GM10266 (cell line): ENCODE measurements around the gene POLR2J3.
"Not testable (repeated sequence)": the region's sequence is repeated elsewhere in the genome, so short reads cannot be mapped to it uniquely, and the experiment has no call there.

Source experiments
- DNase-seq: peaks from one replicate; pipeline ENCODE4 v3.0.0; 2012; ENCODE audit errors: extremely low spot score
- CTCF ChIP-seq: IDR thresholded peaks from 2 replicates; pipeline ENCODE4 v1.5.1; 2012; ENCODE audit warnings: mild to moderate bottlenecking, low read depth; ENCODE audit not compliant: control insufficient read depth, insufficient read depth; ENCODE audit errors: missing control alignments

Gene POLR2J3

GRCh38 chr7:102572261-102573239 lies at the start of gene POLR2J3:
Gene POLR2J3 (minus strand): TSS chr7:102572583. CDS start chr7:102572521, 62 bp downstream.
- not testable (repeated sequence) for DNase-seq
- peak; percentile 68 for TF ChIP-seq CTCF

GRCh38 chr7:102618122-102618521 lies 45.7 kb upstream of the POLR2J3 start:
- not testable (repeated sequence) for DNase-seq

GRCh38 chr7:102616507-102617125 lies 44.2 kb upstream of the POLR2J3 start, which contains the start of gene RASA4:
Gene RASA4 (minus strand): TSS chr7:102616756. CDS start chr7:102616689, 67 bp downstream.
- DNase-seq = not testable (repeated sequence)

- not testable (repeated sequence) for DNase-seq
Observed at GRCh38 chr7:102615930-102616329, 43.5 kb upstream of the POLR2J3 start.

GRCh38 chr7:102614873-102615272 lies 42.5 kb upstream of the POLR2J3 start:
- DNase-seq = not testable (repeated sequence)

GRCh38 chr7:102614346-102614697 lies 41.9 kb upstream of the POLR2J3 start:
- not testable (repeated sequence) for DNase-seq

GRCh38 chr7:102613575-102614345 lies 41.4 kb upstream of the POLR2J3 start:
- DNase-seq = not testable (repeated sequence)

- not testable (repeated sequence) for DNase-seq
Observed at GRCh38 chr7:102611675-102612325, 39.4 kb upstream of the POLR2J3 start.

- not testable (repeated sequence) for DNase-seq
Observed at GRCh38 chr7:102611013-102611674, 38.8 kb upstream of the POLR2J3 start.

GRCh38 chr7:102610441-102610840 lies 38.1 kb upstream of the POLR2J3 start:
- not testable (repeated sequence) for DNase-seq

- not testable (repeated sequence) for DNase-seq
Observed at GRCh38 chr7:102609734-102610133, 37.4 kb upstream of the POLR2J3 start.

GRCh38 chr7:102606848-102607247 lies 34.5 kb upstream of the POLR2J3 start:
- not testable (repeated sequence) for DNase-seq

- DNase-seq = not testable (repeated sequence)
Observed at GRCh38 chr7:102604431-102605145, 32.2 kb upstream of the POLR2J3 start.

- DNase-seq = not testable (repeated sequence)
Observed at GRCh38 chr7:102602317-102602716, 29.9 kb upstream of the POLR2J3 start.

- not testable (repeated sequence) for DNase-seq
Observed at GRCh38 chr7:102599699-102600098, 27.3 kb upstream of the POLR2J3 start.

GRCh38 chr7:102596036-102596435 lies 23.7 kb upstream of the POLR2J3 start:
- not testable (repeated sequence) for DNase-seq

GRCh38 chr7:102593637-102594334 lies 21.4 kb upstream of the POLR2J3 start:
- DNase-seq = not testable (repeated sequence)
